ENCODE results near the gene TMED5. TPM values are rescaled to one million over a fixed set of nuclear protein-coding genes. Genes with fewer than 3 reads are reported as not detected.

Gene TMED5
- total RNA-seq, 1 donor, result 82.5 TPM

DNA sequence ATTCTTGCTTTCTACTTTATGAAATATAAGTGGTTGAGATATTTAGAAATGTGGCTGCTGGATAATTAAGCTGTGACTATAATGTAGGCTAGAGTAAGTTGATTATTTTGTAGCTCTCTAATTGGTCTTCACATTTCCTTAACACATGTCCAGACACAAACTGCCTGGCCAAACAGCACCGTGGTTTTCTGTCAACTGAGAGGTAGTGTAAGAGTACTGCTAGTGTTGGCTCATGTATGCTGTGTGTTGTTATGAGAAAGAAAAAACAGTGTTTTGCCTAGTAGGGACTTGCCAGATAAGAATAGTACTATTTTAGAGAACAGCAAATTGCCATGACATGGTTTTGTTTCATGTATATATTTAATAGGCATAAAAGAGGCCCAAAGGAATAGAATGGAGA is 37.1 kb downstream of the TMED5 start:
- TF ChIP-seq CTCF (IDR thresholded peaks at IDR 0.05; ENCODE audit: insufficient read depth, low read depth, low read length), result no peak
- H3K4me3 ChIP-seq (ENCODE audit: low read depth, low read length), result no peak overlapping the region
- no peak for DNase-seq (ENCODE audit: low read depth)

DNA sequence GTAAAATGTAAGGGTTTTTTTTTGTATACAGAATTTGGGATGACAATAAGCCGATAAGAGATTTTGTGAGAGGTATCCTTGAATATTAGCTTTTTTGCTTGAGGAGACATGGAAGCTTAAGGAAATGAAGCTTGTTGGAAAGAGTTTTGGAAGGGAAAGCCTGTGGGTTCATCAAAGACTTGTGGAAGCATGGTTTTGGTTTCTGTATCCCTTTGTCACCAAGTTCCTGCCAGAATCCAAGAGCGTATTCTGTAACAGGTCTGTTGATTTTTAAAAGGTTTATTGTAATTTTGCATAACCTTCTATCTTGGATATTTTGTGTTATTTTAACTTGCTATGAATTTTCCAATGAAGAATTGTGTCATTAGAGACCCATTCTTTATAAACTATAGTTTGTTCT is 38.1 kb downstream of the TMED5 start:
- TF ChIP-seq CTCF (IDR thresholded peaks at IDR 0.05; ENCODE audit: insufficient read depth, low read depth, low read length), result no peak
- H3K4me3 ChIP-seq (ENCODE audit: low read depth, low read length), result no peak overlapping the region
- no peak for DNase-seq (ENCODE audit: low read depth)

GRCh38 chr1:93140106-93140505 is 40.1 kb downstream of the TMED5 start:
- DNase-seq (ENCODE audit: low read depth), result no peak
- TF ChIP-seq CTCF (IDR thresholded peaks at IDR 0.05; ENCODE audit: insufficient read depth, low read depth, low read length), result no peak
- no peak overlapping the region for H3K4me3 ChIP-seq (ENCODE audit: low read depth, low read length)

DNA sequence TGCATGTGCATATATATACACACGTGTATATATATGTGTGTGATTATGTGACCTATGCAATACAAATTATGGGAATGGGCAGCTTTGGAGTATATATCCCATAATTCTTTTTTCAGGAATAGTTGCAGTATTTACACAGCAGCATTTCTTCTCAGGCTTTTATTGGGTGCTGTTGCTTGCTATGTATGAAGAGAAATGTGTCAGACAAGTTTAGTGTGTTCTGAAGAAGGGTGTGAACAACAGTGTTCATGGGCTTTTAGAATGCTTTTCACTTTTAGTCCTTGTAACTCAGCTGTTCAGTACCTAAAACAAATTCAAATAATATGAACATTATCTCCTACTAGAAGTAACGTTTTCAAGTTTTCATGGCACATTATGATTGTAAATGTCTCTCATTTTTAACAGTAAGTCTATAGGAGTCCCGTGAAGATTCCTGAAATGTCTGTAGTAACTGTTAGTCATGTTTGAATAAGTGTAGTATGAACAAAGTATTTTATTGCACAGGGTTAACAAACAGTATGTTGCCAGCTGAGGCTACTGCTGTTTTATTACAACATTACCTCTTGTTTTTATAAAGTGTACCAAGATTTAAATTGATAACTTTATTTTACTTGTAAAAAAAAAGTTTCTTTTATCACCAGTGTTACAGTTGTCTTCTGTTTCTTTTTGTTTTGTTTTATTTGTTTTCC is 42.5 kb downstream of the TMED5 start:
- no peak overlapping the region for H3K4me3 ChIP-seq (ENCODE audit: low read depth, low read length)
- no peak for DNase-seq (ENCODE audit: low read depth)
- TF ChIP-seq CTCF (IDR thresholded peaks at IDR 0.05; ENCODE audit: insufficient read depth, low read depth, low read length), result no peak

DNA sequence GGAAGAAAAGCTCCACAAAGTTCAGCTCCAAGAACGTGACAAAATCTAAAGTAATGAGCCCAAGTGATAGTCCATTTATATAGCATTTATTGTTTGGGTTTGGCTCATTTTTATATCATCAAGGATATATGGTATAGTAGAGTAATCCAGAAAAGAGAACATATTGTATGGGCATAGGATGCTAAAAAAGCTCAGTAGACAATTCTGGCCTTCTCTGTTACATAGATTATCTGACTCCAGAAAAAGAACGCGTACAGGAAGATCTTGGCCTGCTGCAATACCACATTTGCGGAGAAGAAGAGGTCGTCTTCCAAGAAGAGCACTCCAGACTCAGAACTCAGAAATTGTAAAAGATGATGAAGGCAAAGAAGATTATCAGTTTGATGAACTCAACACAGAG is 43.8 kb downstream of the TMED5 start:
- no peak overlapping the region for H3K4me3 ChIP-seq (ENCODE audit: low read depth, low read length)
- TF ChIP-seq CTCF (IDR thresholded peaks at IDR 0.05; ENCODE audit: insufficient read depth, low read depth, low read length), result no peak
- no peak for DNase-seq (ENCODE audit: low read depth)

GRCh38 chr1:93132638-93133037 is 47.6 kb downstream of the TMED5 start:
- DNase-seq (ENCODE audit: low read depth), result no peak
- H3K4me3 ChIP-seq (ENCODE audit: low read depth, low read length), result no peak overlapping the region
- no peak for TF ChIP-seq CTCF (IDR thresholded peaks at IDR 0.05; ENCODE audit: insufficient read depth, low read depth, low read length)

DNA sequence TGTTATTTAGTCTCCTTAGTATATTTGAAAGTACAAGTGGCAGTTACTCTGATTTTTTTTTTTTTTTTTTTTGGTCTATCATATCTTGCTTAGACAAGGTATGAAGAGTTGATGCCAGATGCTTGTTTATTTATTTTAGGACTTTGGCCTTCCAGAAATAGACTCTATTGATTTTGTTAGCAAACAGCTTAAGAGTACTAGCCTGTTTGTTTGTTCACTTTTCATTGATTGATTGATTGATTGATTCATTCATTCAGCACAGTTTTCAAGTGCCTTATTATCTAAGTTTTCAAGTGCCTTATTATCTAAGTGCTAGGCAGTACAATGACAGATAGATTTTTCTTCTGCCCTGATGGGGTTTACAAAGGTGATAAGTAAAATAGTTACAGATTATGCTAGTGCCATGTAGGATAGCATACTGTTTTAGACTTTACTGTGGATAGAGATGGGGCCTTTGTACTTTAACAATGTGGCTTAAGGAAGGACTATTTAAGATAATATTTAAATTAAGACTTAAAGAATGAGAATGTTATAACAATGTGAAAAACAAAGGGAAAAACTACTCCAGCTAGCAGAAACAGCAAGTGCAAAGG is 50.6 kb downstream of the TMED5 start:
- TF ChIP-seq CTCF (IDR thresholded peaks at IDR 0.05; ENCODE audit: insufficient read depth, low read depth, low read length), result no peak
- H3K4me3 ChIP-seq (ENCODE audit: low read depth, low read length), result no peak overlapping the region
- DNase-seq (ENCODE audit: low read depth), result no peak

Data from fibroblast of villous mesenchyme (primary cell).